ENCODE results near the gene CHRNB4. TPM values are rescaled to one million over a fixed set of nuclear protein-coding genes. Genes with fewer than 3 reads are reported as not detected.
A peak's percentile ranks its signal among the peaks of the same experiment; 100 is the strongest.

Gene CHRNB4
- total and polyA plus RNA-seq, 10 of the 15 experiments (the other 5 are each of a cell fraction or from before 2014, with no cell fraction given) = 0.10 TPM; not detected in 9

GRCh38 chr15:78671626-78672211 lies 30.7 kb upstream of the CHRNB4 start (continued):
- TF ChIP-seq, protein P1, sequence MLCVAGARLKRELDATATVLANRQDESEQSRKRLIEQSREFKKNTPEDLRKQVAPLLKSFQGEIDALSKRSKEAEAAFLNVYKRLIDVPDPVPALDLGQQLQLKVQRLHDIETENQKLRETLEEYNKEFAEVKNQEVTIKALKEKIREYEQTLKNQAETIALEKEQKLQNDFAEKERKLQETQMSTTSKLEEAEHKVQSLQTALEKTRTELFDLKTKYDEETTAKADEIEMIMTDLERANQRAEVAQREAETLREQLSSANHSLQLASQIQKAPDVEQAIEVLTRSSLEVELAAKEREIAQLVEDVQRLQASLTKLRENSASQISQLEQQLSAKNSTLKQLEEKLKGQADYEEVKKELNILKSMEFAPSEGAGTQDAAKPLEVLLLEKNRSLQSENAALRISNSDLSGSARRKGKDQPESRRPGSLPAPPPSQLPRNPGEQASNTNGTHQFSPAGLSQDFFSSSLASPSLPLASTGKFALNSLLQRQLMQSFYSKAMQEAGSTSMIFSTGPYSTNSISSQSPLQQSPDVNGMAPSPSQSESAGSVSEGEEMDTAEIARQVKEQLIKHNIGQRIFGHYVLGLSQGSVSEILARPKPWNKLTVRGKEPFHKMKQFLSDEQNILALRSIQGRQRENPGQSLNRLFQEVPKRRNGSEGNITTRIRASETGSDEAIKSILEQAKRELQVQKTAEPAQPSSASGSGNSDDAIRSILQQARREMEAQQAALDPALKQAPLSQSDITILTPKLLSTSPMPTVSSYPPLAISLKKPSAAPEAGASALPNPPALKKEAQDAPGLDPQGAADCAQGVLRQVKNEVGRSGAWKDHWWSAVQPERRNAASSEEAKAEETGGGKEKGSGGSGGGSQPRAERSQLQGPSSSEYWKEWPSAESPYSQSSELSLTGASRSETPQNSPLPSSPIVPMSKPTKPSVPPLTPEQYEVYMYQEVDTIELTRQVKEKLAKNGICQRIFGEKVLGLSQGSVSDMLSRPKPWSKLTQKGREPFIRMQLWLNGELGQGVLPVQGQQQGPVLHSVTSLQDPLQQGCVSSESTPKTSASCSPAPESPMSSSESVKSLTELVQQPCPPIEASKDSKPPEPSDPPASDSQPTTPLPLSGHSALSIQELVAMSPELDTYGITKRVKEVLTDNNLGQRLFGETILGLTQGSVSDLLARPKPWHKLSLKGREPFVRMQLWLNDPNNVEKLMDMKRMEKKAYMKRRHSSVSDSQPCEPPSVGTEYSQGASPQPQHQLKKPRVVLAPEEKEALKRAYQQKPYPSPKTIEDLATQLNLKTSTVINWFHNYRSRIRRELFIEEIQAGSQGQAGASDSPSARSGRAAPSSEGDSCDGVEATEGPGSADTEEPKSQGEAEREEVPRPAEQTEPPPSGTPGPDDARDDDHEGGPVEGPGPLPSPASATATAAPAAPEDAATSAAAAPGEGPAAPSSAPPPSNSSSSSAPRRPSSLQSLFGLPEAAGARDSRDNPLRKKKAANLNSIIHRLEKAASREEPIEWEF (IDR thresholded peaks at IDR 0.05; ENCODE audit: insufficient replicate concordance, low read depth, low read length) = no peak
- no peak for TF ChIP-seq BMI1 (IDR thresholded peaks at IDR 0.05; ENCODE audit: borderline replicate concordance)
- no peak for TF ChIP-seq CHD4 (IDR thresholded peaks at IDR 0.05)
- TF ChIP-seq EGR1 (IDR thresholded peaks at IDR 0.05; ENCODE audit: borderline replicate concordance in 1 of 2, low read depth in 2 of 2, low read length in 2 of 2) = no peak

GRCh38 chr15:78668987-78669386 lies 28.0 kb upstream of the CHRNB4 start:
- Histone ChIP-seq H4K20me1 (ENCODE audit: control insufficient read depth, insufficient read depth) (no peaks in the 10 kb centered on the region), H3K4me1 (ENCODE audit: control insufficient read depth, insufficient read depth, low read length) (0 out of 2 replicates have a peak, but pooled peaks cover 3% of the 10 kb centered on the region), H3K36me3 (ENCODE audit: control insufficient read depth in 2 of 2, insufficient read depth in 2 of 2, low read length in 1 of 2) (no peaks in the 10 kb centered on the region), H3K4me2 (ENCODE audit: control insufficient read depth, insufficient read depth) (no peak overlapping the region), H2AFZ (ENCODE audit: control insufficient read depth, low read depth, low read length) (no peak overlapping the region), H3K9me3 (replicated peaks; ENCODE audit: control insufficient read depth, insufficient read depth, low read length) (no peaks in the 10 kb centered on the region; the same call in 2 of the 3 replicates), H3K27me3 (replicated peaks in 1 of 2; ENCODE audit: control insufficient read depth in 2 of 2, insufficient read depth in 2 of 2, low read length in 1 of 2) (no peaks in the 10 kb centered on the region), H3K27ac (ENCODE audit: control insufficient read depth, insufficient read depth) (no peak overlapping the region), H3K9ac (ENCODE audit: control insufficient read depth, insufficient read depth, low read length) (no peak overlapping the region), H3K4me3 (no peak overlapping the region), H3K79me2 (ENCODE audit: control insufficient read depth, insufficient read depth, low read length) (no peaks in the 10 kb centered on the region)
- ChIA-PET CTCF (interaction anchor here (0.5 kb wide), 1 partner anchor 158 kb away, joined by 3 read pairs; no protein-coding TSS in a partner anchor), POLR2A (no interaction called here), SMC1A (ENCODE audit: uncharacterized antibody, unreplicated experiment) (no interaction called here), RAD21 (ENCODE audit: unreplicated experiment) (no interaction called here)
- no peak for TF ChIP-seq E4F1 (IDR thresholded peaks at IDR 0.05; ENCODE audit: borderline replicate concordance, partially characterized antibody)
- TF ChIP-seq CREB1 (IDR thresholded peaks at IDR 0.05; ENCODE audit: low read depth) = no peak
- TF ChIP-seq POU2F2 (IDR thresholded peaks at IDR 0.05; ENCODE audit: borderline replicate concordance, low read depth, low read length) = no peak
- no peak for TF ChIP-seq BCL11A (IDR thresholded peaks at IDR 0.05; ENCODE audit: low read depth, low read length)
- WGBS (ENCODE audit: insufficient coverage, insufficient replicate concordance, low lambda C conversion rate, missing lambda C conversion rate) = 33% methylated on average over 2 of the region's 2 CpGs
- intact Hi-C loops (cut with micrococcal nuclease; ENCODE audit: unreplicated experiment) = no loop called here
- ATAC-seq (peak; percentile 25; the same call in 1 of the 3 replicates), FAIRE-seq (no peak), DNase-seq (ENCODE audit: low read depth, low spot score) (no peak)
- no TSS peak for BruUV-seq (replicated peaks)
- in situ Hi-C loops (cut with MboI) = no loop called here
